AG04449 (cell line): ENCODE measurements around the gene GLIS2.

Experiments used
- CTCF ChIA-PET: fragments of 350-600 bp; formaldehyde crosslinking; extraction: SDS; loops from one replicate; lab custom pipeline; 2021; ENCODE audit warnings: antibody characterized with exemption; lab: Yijun Ruan, JAX
- POLR2A ChIA-PET: fragments of 400-600, 350-600 bp; formaldehyde crosslinking; extraction: SDS; loops from one replicate; lab custom pipeline; 2020; ENCODE audit warnings: antibody characterized with exemption, inconsistent platforms; lab: Yijun Ruan, JAX
- DNase-seq: peaks from one replicate; pipeline ENCODE4 v3.0.0-alpha.2; 2010; ENCODE audit warnings: low read depth, low spot score
- H3K4me3 ChIP-seq: 2 replicates; pipeline ENCODE4 v1.5.1; 2011; ENCODE audit warnings: low read depth, mild to moderate bottlenecking, control low read depth, low read length
- CTCF ChIP-seq: IDR thresholded peaks from one replicate; pipeline ENCODE4 v1.5.1; 2011; ENCODE audit warnings: mild to moderate bottlenecking, moderate library complexity, low read length, control low read depth, inconsistent platforms; ENCODE audit not compliant: insufficient read depth; ENCODE audit errors: missing control alignments

Gene GLIS2

GRCh38 chr16:4386451-4386805 lies 70.6 kb downstream of the GLIS2 start:
- no peak overlapping the region for H3K4me3 ChIP-seq
- CTCF ChIA-PET: interaction anchor here (1.0 to 23.7 kb wide), 6 partner anchors 9 to 28 kb away, joined by 3 to 389 read pairs (median 4); no protein-coding TSS in a partner anchor
- TF ChIP-seq CTCF: no peak
- POLR2A ChIA-PET: interaction anchor here (1.0 to 2.3 kb wide), 3 partner anchors 9 to 14 kb away, joined by 4 to 15 read pairs (median 6); no protein-coding TSS in a partner anchor
- DNase-seq: no peak

GRCh38 chr16:4386951-4387565 lies 71.2 kb downstream of the GLIS2 start:
- no peak for DNase-seq
- ChIA-PET CTCF (interaction anchor here (1.1 to 23.7 kb wide), 4 partner anchors 8 to 29 kb away, joined by 4 to 389 read pairs (median 7); no protein-coding TSS in a partner anchor), POLR2A (interaction anchor here (1.0 to 2.3 kb wide), 2 partner anchors 10 to 14 kb away, joined by 4 to 15 read pairs; no protein-coding TSS in a partner anchor)
- no peak for TF ChIP-seq CTCF
- no peak overlapping the region for H3K4me3 ChIP-seq

- ChIA-PET CTCF (interaction anchor here (1.1 to 23.7 kb wide), 3 partner anchors 16 to 30 kb away, joined by 5 to 389 read pairs (median 9); no protein-coding TSS in a partner anchor), POLR2A (no interaction called here)
- DNase-seq: no peak
- no peak overlapping the region for H3K4me3 ChIP-seq
- TF ChIP-seq CTCF: no peak
Observed at GRCh38 chr16:4387781-4388180, 71.9 kb downstream of the GLIS2 start.

GRCh38 chr16:4388271-4389021 lies 72.6 kb downstream of the GLIS2 start:
- CTCF ChIA-PET: interaction anchor here (0.9 to 23.7 kb wide), 3 partner anchors 13 to 28 kb away, joined by 3 to 389 read pairs (median 65); no protein-coding TSS in a partner anchor
- no peak overlapping the region for H3K4me3 ChIP-seq
- TF ChIP-seq CTCF: no peak
- no peak for DNase-seq
- POLR2A ChIA-PET: interaction anchor here (3.3 kb wide), 1 partner anchor 16 kb away, joined by 18 read pairs; the partner anchor contains the start of gene VASN
